IMR-90 (cell line): ENCODE data around the gene CAPN9. TPM values are rescaled to one million over a fixed set of nuclear protein-coding genes. Genes with fewer than 3 reads are reported as not detected.

ENCODE experiments used
- ATAC-seq: fragments of 200-7000 bp; cut with Tn5 transposase; 2 replicates; pipeline ENCODE4 v1.9.1; 2020; ENCODE audit warnings: low read depth, mild to moderate bottlenecking, moderate library complexity
- BruUV-seq: library from RNA; stranded (reverse); fragments of 400-500 nt; replicated peaks from 2 replicates; lab custom pipeline; 2021; lab: Mats Ljungman, UMichigan
- CTCF ChIA-PET: fragments of 300-600 bp; formaldehyde crosslinking; extraction: SDS; loops from one replicate; lab custom pipeline; 2021; ENCODE audit warnings: antibody characterized with exemption; lab: Yijun Ruan, JAX
- POLR2A ChIA-PET: fragments of 300-600 bp; sonication (Branson Sonifier 250); formaldehyde crosslinking; loops from one replicate; lab custom pipeline; 2022; ENCODE audit warnings: antibody characterized with exemption; ENCODE audit not compliant: unreplicated experiment; lab: Charles Lee
- DNase-seq: peaks from one replicate; pipeline ENCODE4 v3.0.0; 2013
- H2AFZ ChIP-seq: replicated peaks from 2 replicates; pipeline ENCODE3; 2013; ENCODE audit warnings: low read length, mild to moderate bottlenecking; ENCODE audit not compliant: poor library complexity
- H2AK5ac ChIP-seq: 2 replicates; pipeline ENCODE4 v1.6.1; 2013; ENCODE audit warnings: low read depth, low read length, inconsistent platforms
- H2AK9ac ChIP-seq: replicated peaks from 2 replicates; pipeline ENCODE3; 2013; ENCODE audit warnings: mild to moderate bottlenecking, low read depth, low read length, moderate library complexity; ENCODE audit not compliant: poor library complexity
- H2BK120ac ChIP-seq: 2 replicates; pipeline ENCODE4 v1.6.1; 2013; ENCODE audit warnings: low read depth, low read length, inconsistent platforms
- H2BK15ac ChIP-seq: 3 replicates; pipeline ENCODE4 v1.6.1; 2013; ENCODE audit warnings: low read depth, low read length, inconsistent platforms
- H2BK20ac ChIP-seq: 2 replicates; pipeline ENCODE4 v1.6.1; 2013; ENCODE audit warnings: low read depth, mild to moderate bottlenecking, inconsistent platforms, low read length, moderate library complexity
- H2BK5ac ChIP-seq: 2 replicates; pipeline ENCODE4 v1.6.1; 2013; ENCODE audit warnings: mild to moderate bottlenecking, low read depth, low read length, inconsistent platforms; ENCODE audit not compliant: poor library complexity, severe bottlenecking
- H3K14ac ChIP-seq: replicated peaks from 2 replicates; pipeline ENCODE4 v1.6.1; 2013; ENCODE audit warnings: low read depth, low read length, inconsistent platforms
- H3K18ac ChIP-seq: 2 replicates; pipeline ENCODE4 v1.6.1; 2013; ENCODE audit warnings: low read depth, low read length, control low read depth
- H3K23ac ChIP-seq: 2 replicates; pipeline ENCODE4 v1.6.1; 2013; ENCODE audit warnings: low read depth, low read length, inconsistent platforms
- H3K27ac ChIP-seq: 2 replicates; pipeline ENCODE4 v1.5.1; 2013; ENCODE audit warnings: mild to moderate bottlenecking, control low read depth, low read length; ENCODE audit not compliant: insufficient read depth
- H3K27me3 ChIP-seq: 2 replicates; pipeline ENCODE4 v1.6.1; 2013; ENCODE audit warnings: low read length; ENCODE audit not compliant: control insufficient read depth, insufficient read depth
- H3K36me3 ChIP-seq: 2 replicates; pipeline ENCODE4 v1.6.1; 2013; ENCODE audit warnings: low read length, mixed read lengths; ENCODE audit not compliant: control insufficient read depth, insufficient read depth
- H3K4ac ChIP-seq: 2 replicates; pipeline ENCODE4 v1.6.1; 2013; ENCODE audit warnings: low read depth, low read length, inconsistent platforms
- H3K4me1 ChIP-seq: 2 replicates; pipeline ENCODE4 v1.6.1; 2013; ENCODE audit warnings: low read length, mixed read lengths; ENCODE audit not compliant: control insufficient read depth, insufficient read depth
- H3K4me2 ChIP-seq: 2 replicates; pipeline ENCODE4 v1.6.1; 2013; ENCODE audit warnings: low read depth, mild to moderate bottlenecking, control low read depth, low read length, moderate library complexity
- H3K4me3 ChIP-seq: 2 replicates; pipeline ENCODE4 v1.5.1; 2013; ENCODE audit warnings: low read depth, mild to moderate bottlenecking, control low read depth, low read length, moderate library complexity; ENCODE audit not compliant: insufficient read depth
- H3K56ac ChIP-seq: 2 replicates; pipeline ENCODE4 v1.6.1; 2013; ENCODE audit warnings: low read length, inconsistent platforms; ENCODE audit not compliant: insufficient read depth; ENCODE audit errors: extremely low read depth
- H3K79me1 ChIP-seq, 2 experiments: 2 replicates each; pipeline ENCODE4 v1.6.1; 2013; ENCODE audit warnings: low read length in 2 of 2, inconsistent platforms in 1 of 2, low read depth in 1 of 2
- H3K9ac ChIP-seq: 2 replicates; pipeline ENCODE4 v1.6.1; 2013; ENCODE audit warnings: low read depth, low read length, control low read depth
- H3K9me1 ChIP-seq: 2 replicates; pipeline ENCODE4 v1.6.1; 2013; ENCODE audit warnings: low read length, inconsistent platforms; ENCODE audit not compliant: insufficient read depth
- H3K9me3 ChIP-seq: 2 replicates; pipeline ENCODE4 v1.6.1; 2013; ENCODE audit warnings: low read length; ENCODE audit not compliant: control insufficient read depth, insufficient read depth
- H4K20me1 ChIP-seq: 2 replicates; pipeline ENCODE4 v1.6.1; 2013; ENCODE audit warnings: low read length, inconsistent platforms; ENCODE audit not compliant: insufficient read depth
- H4K5ac ChIP-seq: 2 replicates; pipeline ENCODE4 v1.6.1; 2013; ENCODE audit warnings: mild to moderate bottlenecking, low read depth, low read length, control low read depth
- H4K8ac ChIP-seq, 2 experiments: 2 replicates each; pipeline ENCODE4 v1.6.1; 2013; ENCODE audit warnings: low read depth in 2 of 2, low read length in 2 of 2, control low read depth in 1 of 2, inconsistent platforms in 1 of 2
- H4K91ac ChIP-seq: 2 replicates; pipeline ENCODE4 v1.6.1; 2013; ENCODE audit warnings: low read depth, low read length, inconsistent platforms; ENCODE audit not compliant: insufficient read depth
- BHLHE40 ChIP-seq: fragments of 150-350 bp; IDR thresholded peaks from 2 replicates; pipeline ENCODE4 v1.6.1; 2016; ENCODE audit warnings: mild to moderate bottlenecking, low read depth, low read length
- CEBPB ChIP-seq: IDR thresholded peaks from 2 replicates; pipeline ENCODE4 v1.6.1; 2012; ENCODE audit warnings: low read depth, low read length, improper control_type of control experiment
- ELK1 ChIP-seq: fragments of 150-350 bp; IDR thresholded peaks from 2 replicates; pipeline ENCODE4 v1.6.1; 2016; ENCODE audit warnings: low read depth, mild to moderate bottlenecking, low read length, moderate library complexity, borderline replicate concordance
- FOS ChIP-seq: fragments of 150-350 bp; IDR thresholded peaks from 2 replicates; pipeline ENCODE4 v1.6.1; 2016; ENCODE audit warnings: low read depth, low read length
- MAFK ChIP-seq: IDR thresholded peaks from 2 replicates; pipeline ENCODE4 v1.6.1; 2012; ENCODE audit warnings: low read depth, low read length, improper control_type of control experiment
- MAZ ChIP-seq: IDR thresholded peaks from 2 replicates; pipeline ENCODE4 v1.6.1; 2012; ENCODE audit warnings: low read depth, mild to moderate bottlenecking, low read length, improper control_type of control experiment, moderate library complexity, borderline replicate concordance
- MXI1 ChIP-seq: IDR thresholded peaks from 2 replicates; pipeline ENCODE4 v1.6.1; 2012; ENCODE audit warnings: low read depth, mild to moderate bottlenecking, low read length, moderate library complexity, borderline replicate concordance
- NFE2L2 ChIP-seq: fragments of 150-350 bp; IDR thresholded peaks from 2 replicates; pipeline ENCODE4 v1.6.1; 2016; ENCODE audit warnings: low read depth, mild to moderate bottlenecking, low read length
- POLR2A ChIP-seq: IDR thresholded peaks from 2 replicates; pipeline ENCODE4 v1.6.1; 2012; ENCODE audit warnings: mild to moderate bottlenecking, low read depth, low read length
- RAD21 ChIP-seq: IDR thresholded peaks from 2 replicates; pipeline ENCODE4 v1.6.1; 2012; ENCODE audit warnings: low read length, improper control_type of control experiment
- RCOR1 ChIP-seq: IDR thresholded peaks from 2 replicates; pipeline ENCODE4 v1.6.1; 2012; ENCODE audit warnings: mild to moderate bottlenecking, low read length, improper control_type of control experiment; ENCODE audit not compliant: insufficient replicate concordance
- RFX5 ChIP-seq: IDR thresholded peaks from 2 replicates; pipeline ENCODE4 v1.8.0; 2012; ENCODE audit warnings: low read depth, mild to moderate bottlenecking, low read length, moderate library complexity
- SMC3 ChIP-seq: fragments of 150-350 bp; IDR thresholded peaks from 2 replicates; pipeline ENCODE4 v1.6.1; 2016; ENCODE audit warnings: low read depth, mild to moderate bottlenecking, antibody characterized with exemption, low read length, moderate library complexity
- WGBS, 2 experiments: methylation state at CpG; one replicate each; pipeline versions ENCODE4 v1.1.5 to v1.1.7; 2013; ENCODE audit warnings: missing lambda C conversion rate in 2 of 2; ENCODE audit not compliant: insufficient read length in 1 of 2; ENCODE audit errors: extremely low coverage in 2 of 2; 5-methylcytosine and 5-hydroxymethylcytosine counted together
- dilution Hi-C: fragments of 300-500 bp; cut with HindIII; formaldehyde crosslinking; loops from one replicate; pipeline ENCODE4 v1.14.3; 2018; ENCODE audit warnings: low sequenced_read_pairs; ENCODE audit not compliant: unreplicated experiment
- in situ Hi-C: fragments of 300-500 bp; cut with MboI; formaldehyde crosslinking; loops from 3 replicates; pipeline ENCODE4 v1.14.3; 2019; ENCODE audit warnings: low sequenced_read_pairs, inconsistent platforms, mixed read lengths
- intact Hi-C: fragments of 100-400 bp; cut with micrococcal nuclease; formaldehyde crosslinking; loops from 2 replicates; pipeline ENCODE4 v1.10.0; 2022
- polyA plus RNA-seq, 3 experiments: library from polyadenylated mRNA; depleted of rRNA; stranded (reverse); fragments of >200 nt; gene quantifications; 2 replicates each; pipeline ENCODE4 v1.2.3, GENCODE V29; 2012; ENCODE audit warnings: low replicate concordance in 1 of 3
- total RNA-seq: library from RNA; depleted of rRNA; stranded (reverse); fragments of >200 nt; gene quantifications from 2 replicates; pipeline ENCODE4 v1.2.3, GENCODE V29; 2012
- TF ChIP-seq, protein P1 (sequence below): conservative IDR thresholded peaks from 2 replicates; pipeline ENCODE4 v1.5.1; 2012; ENCODE audit warnings: mild to moderate bottlenecking, low read depth, low read length, improper control_type of control experiment
- TF ChIP-seq, protein P2 (sequence below): fragments of 150-350 bp; IDR thresholded peaks from 2 replicates; pipeline ENCODE4 v1.6.1; 2017; ENCODE audit warnings: mild to moderate bottlenecking, antibody characterized with exemption, low read length, low read depth

CAPN9 gene
- total and polyA plus RNA-seq, 2 of the 4 experiments (the other 2 are of a cell fraction) = not detected

DNA sequence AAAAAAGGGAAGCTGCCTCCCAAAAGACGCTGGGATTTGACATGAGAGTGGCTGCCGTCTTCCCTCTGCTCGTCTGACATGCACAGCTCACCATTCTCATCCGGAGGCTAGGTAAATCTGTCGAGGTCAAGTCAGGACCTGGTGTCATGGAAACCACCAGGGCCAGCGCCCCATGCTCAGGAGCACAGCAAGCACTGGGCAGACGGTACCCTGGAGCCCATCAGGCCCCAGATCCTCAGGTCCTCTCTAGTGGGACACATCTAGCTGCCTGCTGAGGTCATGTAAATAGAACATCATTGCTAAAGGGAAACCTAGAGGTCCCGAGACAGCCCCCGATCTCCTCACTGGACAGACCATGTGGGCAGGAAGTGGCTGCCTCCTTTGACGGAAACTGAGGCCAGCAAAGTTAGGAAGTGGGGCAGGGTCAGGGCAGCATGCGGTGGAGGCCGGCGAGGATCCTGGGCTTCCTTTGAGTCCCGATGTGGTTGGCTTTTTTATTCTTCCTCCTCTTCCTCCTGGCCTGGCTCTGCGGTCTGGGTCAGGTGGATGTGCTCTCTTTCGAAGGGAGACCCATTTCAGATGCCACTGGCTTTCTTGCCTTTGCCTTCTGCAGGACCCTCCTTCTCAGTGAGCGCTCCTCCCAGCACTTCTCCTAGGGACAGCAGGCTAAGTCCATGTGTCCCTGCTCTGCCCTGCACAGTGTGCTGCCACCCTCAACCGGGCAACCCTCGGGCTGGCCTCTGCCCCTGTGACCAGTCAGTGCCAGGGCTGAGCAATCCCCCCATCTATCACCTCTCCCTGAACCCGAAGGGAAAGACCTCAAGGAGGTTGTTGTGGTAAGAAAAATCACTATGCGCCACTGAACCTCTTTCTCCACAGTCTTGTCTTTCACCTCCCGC lies 39.2 kb upstream of the CAPN9 start:
- no peak overlapping the region for H2BK20ac ChIP-seq
- H4K5ac ChIP-seq = no peak overlapping the region
- no peaks in the 10 kb centered on the region for H4K20me1 ChIP-seq
- no peak overlapping the region for H2BK5ac ChIP-seq
- ATAC-seq = no peak
- H3K36me3 ChIP-seq = no peaks in the 10 kb centered on the region
- no peak overlapping the region for H3K27ac ChIP-seq
- H3K4me2 ChIP-seq = no peak overlapping the region
- H2AK5ac ChIP-seq = no peak overlapping the region
- H3K18ac ChIP-seq = no peak overlapping the region
- no peak overlapping the region for H3K23ac ChIP-seq
- dilution Hi-C loops (no loop called here), intact Hi-C loops (no loop called here), in situ Hi-C loops (no loop called here)
- no peak overlapping the region for H2BK15ac ChIP-seq
- no peak overlapping the region for H3K4me3 ChIP-seq
- no peak overlapping the region for H2AFZ ChIP-seq
- H3K79me1 ChIP-seq = no peaks in the 10 kb centered on the region
- no peak overlapping the region for H4K91ac ChIP-seq
- peak overlapping the region; percentile 16 for H2AK9ac ChIP-seq
- ChIA-PET CTCF (interaction anchor here (0.7 kb wide), 1 partner anchor 17 kb away, joined by 3 read pairs; no protein-coding TSS in a partner anchor), POLR2A (no interaction called here)
- WGBS, 2 experiments = 76% methylated on average over 11 of the region's 22 CpGs; no CpG with 5 or more reads in 1 of the 2 experiments
- no peaks in the 10 kb centered on the region for H3K9me1 ChIP-seq
- no peak overlapping the region for H3K4ac ChIP-seq
- no peak overlapping the region for H2BK120ac ChIP-seq
- peaks cover 7% of the 10 kb centered on the region for H3K27me3 ChIP-seq
- H3K56ac ChIP-seq = no peak overlapping the region
- no peak overlapping the region for H4K8ac ChIP-seq
- H3K9me3 ChIP-seq = no peaks in the 10 kb centered on the region
- DNase-seq = no peak
- no TSS peak for BruUV-seq
- no peaks in the 10 kb centered on the region for H3K4me1 ChIP-seq
- no peak overlapping the region for H3K14ac ChIP-seq
- H3K9ac ChIP-seq = no peak overlapping the region
- TF ChIP-seq RCOR1 (no peak), BHLHE40 (no peak), NFE2L2 (no peak), MAFK (no peak), FOS (no peak), ELK1 (no peak), RFX5 (no peak), MXI1 (no peak), RAD21 (no peak), POLR2A (no peak), MAZ (no peak), CEBPB (no peak), SMC3 (no peak)
- TF ChIP-seq, protein P1, sequence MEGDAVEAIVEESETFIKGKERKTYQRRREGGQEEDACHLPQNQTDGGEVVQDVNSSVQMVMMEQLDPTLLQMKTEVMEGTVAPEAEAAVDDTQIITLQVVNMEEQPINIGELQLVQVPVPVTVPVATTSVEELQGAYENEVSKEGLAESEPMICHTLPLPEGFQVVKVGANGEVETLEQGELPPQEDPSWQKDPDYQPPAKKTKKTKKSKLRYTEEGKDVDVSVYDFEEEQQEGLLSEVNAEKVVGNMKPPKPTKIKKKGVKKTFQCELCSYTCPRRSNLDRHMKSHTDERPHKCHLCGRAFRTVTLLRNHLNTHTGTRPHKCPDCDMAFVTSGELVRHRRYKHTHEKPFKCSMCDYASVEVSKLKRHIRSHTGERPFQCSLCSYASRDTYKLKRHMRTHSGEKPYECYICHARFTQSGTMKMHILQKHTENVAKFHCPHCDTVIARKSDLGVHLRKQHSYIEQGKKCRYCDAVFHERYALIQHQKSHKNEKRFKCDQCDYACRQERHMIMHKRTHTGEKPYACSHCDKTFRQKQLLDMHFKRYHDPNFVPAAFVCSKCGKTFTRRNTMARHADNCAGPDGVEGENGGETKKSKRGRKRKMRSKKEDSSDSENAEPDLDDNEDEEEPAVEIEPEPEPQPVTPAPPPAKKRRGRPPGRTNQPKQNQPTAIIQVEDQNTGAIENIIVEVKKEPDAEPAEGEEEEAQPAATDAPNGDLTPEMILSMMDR = no peak
- TF ChIP-seq, protein P2, sequence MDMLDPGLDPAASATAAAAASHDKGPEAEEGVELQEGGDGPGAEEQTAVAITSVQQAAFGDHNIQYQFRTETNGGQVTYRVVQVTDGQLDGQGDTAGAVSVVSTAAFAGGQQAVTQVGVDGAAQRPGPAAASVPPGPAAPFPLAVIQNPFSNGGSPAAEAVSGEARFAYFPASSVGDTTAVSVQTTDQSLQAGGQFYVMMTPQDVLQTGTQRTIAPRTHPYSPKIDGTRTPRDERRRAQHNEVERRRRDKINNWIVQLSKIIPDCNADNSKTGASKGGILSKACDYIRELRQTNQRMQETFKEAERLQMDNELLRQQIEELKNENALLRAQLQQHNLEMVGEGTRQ = no peak
